AG04449 (cell line): ENCODE results near the gene GGA2.
"Not testable (repeated sequence)": the region's sequence is repeated elsewhere in the genome, so short reads cannot be mapped to it uniquely, and the experiment has no call there.

Experiments
- CTCF ChIA-PET: fragments of 350-600 bp; formaldehyde crosslinking; extraction: SDS; loops from one replicate; lab custom pipeline; 2021; ENCODE audit warnings: antibody characterized with exemption; lab: Yijun Ruan, JAX
- POLR2A ChIA-PET: fragments of 400-600, 350-600 bp; formaldehyde crosslinking; extraction: SDS; loops from one replicate; lab custom pipeline; 2020; ENCODE audit warnings: antibody characterized with exemption, inconsistent platforms; lab: Yijun Ruan, JAX
- DNase-seq: peaks from one replicate; pipeline ENCODE4 v3.0.0-alpha.2; 2010; ENCODE audit warnings: low read depth, low spot score
- H3K4me3 ChIP-seq: 2 replicates; pipeline ENCODE4 v1.5.1; 2011; ENCODE audit warnings: low read depth, mild to moderate bottlenecking, control low read depth, low read length
- CTCF ChIP-seq: IDR thresholded peaks from one replicate; pipeline ENCODE4 v1.5.1; 2011; ENCODE audit warnings: mild to moderate bottlenecking, moderate library complexity, low read length, control low read depth, inconsistent platforms; ENCODE audit not compliant: insufficient read depth; ENCODE audit errors: missing control alignments

Gene GGA2

GRCh38 chr16:23511731-23512130 is 1.4 kb upstream of the GGA2 start:
- no peak overlapping the region for H3K4me3 ChIP-seq
- no peak for TF ChIP-seq CTCF
- CTCF ChIA-PET, result no interaction called here
- no peak for DNase-seq
- POLR2A ChIA-PET, result no interaction called here

DNA sequence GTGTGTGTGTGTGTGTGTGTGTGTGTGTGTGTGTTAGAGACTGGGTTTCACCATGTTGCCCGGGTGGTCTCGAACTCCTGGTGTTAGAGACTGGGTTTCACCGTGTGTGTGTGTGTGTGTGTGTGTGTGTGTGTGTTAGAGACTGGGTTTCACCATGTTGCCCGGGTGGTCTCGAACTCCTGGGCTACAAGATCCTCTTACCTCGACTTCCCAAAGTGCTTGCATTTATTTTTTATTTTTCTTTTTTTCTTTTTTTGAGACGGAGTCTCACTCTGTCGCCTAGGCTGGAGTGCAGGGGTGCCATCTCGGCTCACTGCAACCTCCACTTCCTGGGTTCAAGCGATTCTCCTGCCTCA is 599 bp upstream of the GGA2 start:
- ChIA-PET POLR2A (interaction anchor here (1.3 kb wide), 1 partner anchor 29 kb away, joined by 5 read pairs; no protein-coding TSS in a partner anchor), CTCF (interaction anchor here (1.1 to 1.8 kb wide), 3 partner anchors 15 to 86 kb away, joined by 3 to 7 read pairs (median 3); no protein-coding TSS in a partner anchor)
- peak overlapping the region; percentile 77 for H3K4me3 ChIP-seq
- DNase-seq, result not testable (repeated sequence)

DNA sequence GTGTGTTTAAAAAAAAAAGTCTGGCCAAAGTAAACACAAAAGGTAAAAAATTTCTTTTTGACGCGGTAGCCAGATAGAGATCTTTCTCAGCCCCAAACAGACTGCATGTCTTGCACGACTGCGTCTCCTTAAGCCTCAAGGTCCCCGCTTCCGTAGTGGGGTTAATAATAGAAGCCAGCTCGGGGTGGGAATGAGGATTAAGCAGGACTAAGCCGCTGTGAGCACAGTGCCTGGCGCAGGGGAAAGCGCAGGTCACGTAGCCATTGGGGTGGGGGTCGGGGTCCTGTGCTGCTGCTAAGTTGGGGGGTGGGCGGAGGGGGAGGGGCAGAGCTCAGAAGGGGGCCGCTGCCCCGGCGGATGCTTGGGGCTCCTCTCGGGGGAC is 521 bp downstream of the GGA2 start:
- ChIA-PET CTCF (interaction anchor here (1.0 to 1.8 kb wide), 3 partner anchors 49 to 87 kb away, joined by 3 to 7 read pairs (median 4); no protein-coding TSS in a partner anchor), POLR2A (interaction anchor here (1.3 kb wide), 1 partner anchor 30 kb away, joined by 5 read pairs; no protein-coding TSS in a partner anchor)
- no peak for DNase-seq

DNA sequence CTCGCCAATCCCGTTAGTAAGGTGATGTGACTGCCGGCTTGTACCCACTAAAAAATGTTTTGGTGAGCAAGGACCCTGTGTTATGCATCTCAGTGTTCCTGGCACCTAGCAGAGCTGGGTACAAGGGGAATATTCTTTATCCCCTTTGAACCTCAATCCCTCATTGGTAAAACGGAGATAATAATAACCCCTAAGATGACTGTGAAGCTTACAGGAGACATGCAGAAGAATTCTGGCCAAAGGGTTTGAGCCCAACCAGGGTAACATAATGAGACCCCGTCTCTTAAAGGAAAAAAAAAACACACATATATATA is 896 bp downstream of the GGA2 start:
- ChIA-PET CTCF (interaction anchor here (1.0 to 1.8 kb wide), 2 partner anchors 50 to 74 kb away, joined by 4 to 7 read pairs; no protein-coding TSS in a partner anchor), POLR2A (interaction anchor here (1.3 kb wide), 1 partner anchor 30 kb away, joined by 5 read pairs; no protein-coding TSS in a partner anchor)
- TF ChIP-seq CTCF, result no peak
- peak overlapping the region; percentile 77 for H3K4me3 ChIP-seq
- no peak for DNase-seq

More for the DNA sequence above, 521 bp downstream of the GGA2 start:
- H3K4me3 ChIP-seq, result peak overlapping the region; percentile 77
- TF ChIP-seq CTCF, result no peak

- POLR2A ChIA-PET, result no interaction called here
- no peak for DNase-seq
- CTCF ChIA-PET, result interaction anchor here (1.8 kb wide), 1 partner anchor 73 kb away, joined by 7 read pairs; no protein-coding TSS in a partner anchor
- peak overlapping the region; percentile 77 for H3K4me3 ChIP-seq
- no peak for TF ChIP-seq CTCF
Measured at GRCh38 chr16:23508589-23509440, 1.5 kb downstream of the GGA2 start.

- no peak for TF ChIP-seq CTCF
- CTCF ChIA-PET, result interaction anchor here (0.9 to 1.7 kb wide), 5 partner anchors 10 to 90 kb away, joined by 3 to 11 read pairs (median 3); no protein-coding TSS in a partner anchor
- POLR2A ChIA-PET, result no interaction called here
- H3K4me3 ChIP-seq, result no peak overlapping the region
- no peak for DNase-seq
Measured at GRCh38 chr16:23506606-23506994, 3.7 kb downstream of the GGA2 start.
